Embryonic facial prominence (tissue), 1 donor: ENCODE data around the gene THRB.

ENCODE experiments used
- DNase-seq: peaks from one replicate; pipeline ENCODE4 v3.0.0-alpha.2; 2016; ENCODE audit errors: extremely low spot score

Gene THRB

GRCh38 chr3:24310887-24311286 lies 183.8 kb downstream of the THRB start:
- DNase-seq = no peak

- no peak for DNase-seq
Measured at GRCh38 chr3:24306518-24306917, 188.1 kb downstream of the THRB start.

DNA sequence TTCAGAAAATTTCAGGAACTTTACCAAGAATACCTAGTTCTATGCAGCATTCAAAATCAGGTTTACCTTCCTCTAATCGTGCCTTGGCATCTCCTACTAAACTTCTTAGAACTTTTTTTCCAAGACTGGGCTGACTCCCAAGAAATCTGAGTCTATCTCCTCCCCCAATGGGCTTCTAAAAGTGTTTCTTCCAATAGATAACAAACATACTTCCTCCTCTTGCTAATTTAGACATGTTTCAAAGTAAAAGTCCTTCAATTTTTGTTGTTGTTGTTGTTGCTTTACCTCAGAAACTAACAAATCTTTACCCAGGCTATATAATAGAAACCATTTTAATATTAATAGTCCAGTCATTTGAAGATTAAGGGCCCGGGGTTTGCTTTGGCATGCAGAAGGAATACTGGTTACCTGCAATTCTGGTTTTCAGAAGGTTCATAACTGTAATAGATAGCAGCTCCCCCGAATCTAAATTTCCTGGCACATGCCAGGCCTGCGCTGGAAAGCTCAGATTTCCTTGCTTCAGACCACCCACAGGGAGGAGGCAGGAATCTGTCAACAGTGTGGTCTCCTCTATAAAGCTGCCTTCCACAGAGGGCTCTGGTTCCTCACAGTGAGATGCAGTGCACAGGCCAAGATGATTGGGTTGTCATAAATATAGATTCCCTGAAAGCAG lies 188.7 kb downstream of the THRB start:
- DNase-seq = no peak

DNA sequence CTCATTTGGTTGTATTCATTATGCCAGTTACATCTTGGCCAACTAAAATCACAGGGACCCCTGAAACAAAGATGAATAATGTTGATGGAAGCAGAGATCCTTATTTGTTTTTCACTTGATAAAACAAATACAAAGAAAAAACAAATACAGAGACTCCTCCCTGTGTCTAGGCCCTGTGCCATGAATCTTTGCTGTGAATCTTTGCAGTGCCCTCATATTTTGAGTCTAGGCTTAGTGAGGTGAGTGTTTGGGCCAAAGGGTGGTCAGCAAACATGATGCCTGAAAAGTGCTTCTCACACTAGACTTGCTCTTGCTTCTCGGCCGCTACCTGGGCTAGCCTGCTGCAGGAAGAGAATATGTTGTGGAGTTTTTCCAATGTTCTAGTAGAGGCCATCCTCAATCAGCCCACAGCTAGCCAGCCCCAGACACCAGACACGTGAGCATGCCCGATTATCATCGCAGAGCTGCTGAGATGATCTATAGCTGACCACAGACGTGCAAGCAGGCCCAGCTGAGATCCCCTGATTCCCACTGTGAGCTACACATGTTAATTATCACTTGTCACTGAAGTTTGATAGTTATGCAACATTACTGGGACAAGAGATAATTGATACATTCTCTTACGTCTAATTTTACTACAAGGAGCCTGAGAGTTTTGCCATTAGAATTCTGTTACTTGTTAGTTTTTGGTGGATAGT lies 191.4 kb downstream of the THRB start:
- no peak for DNase-seq

- no peak for DNase-seq
Measured at GRCh38 chr3:24302396-24302795, 192.3 kb downstream of the THRB start.

GRCh38 chr3:24300949-24301348 lies 193.7 kb downstream of the THRB start:
- no peak for DNase-seq

- no peak for DNase-seq
Measured at GRCh38 chr3:24299806-24300626, 194.6 kb downstream of the THRB start.

DNA sequence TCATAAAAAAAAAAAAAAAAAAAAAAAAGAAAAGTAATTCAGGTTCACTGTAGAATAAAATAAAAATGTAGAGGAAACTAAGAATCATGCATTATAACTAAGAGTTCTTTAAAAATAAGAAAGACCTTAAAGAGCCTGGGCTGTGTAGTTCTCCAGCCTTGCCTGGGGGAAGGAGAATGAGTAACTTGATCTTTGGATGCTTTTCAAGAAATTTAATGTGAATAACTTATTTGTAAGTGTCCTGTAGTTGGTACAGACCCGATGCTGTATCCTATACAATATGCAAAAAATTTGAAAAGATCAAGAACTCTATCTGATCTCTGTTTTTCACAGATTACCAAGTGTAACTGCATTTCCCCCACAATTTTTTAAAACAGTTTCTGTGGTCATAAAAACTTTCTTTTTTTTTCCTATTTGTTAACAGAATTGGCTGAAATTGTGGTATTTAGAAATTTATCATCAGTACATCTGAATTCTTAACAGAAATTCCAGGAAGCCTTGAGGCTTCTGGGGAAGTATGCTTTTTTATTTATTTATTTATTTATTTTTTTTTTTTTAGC lies 195.3 kb downstream of the THRB start:
- DNase-seq = no peak

- no peak for DNase-seq
Measured at GRCh38 chr3:24296441-24297205, 198.0 kb downstream of the THRB start.

GRCh38 chr3:24294150-24294549 lies 200.5 kb downstream of the THRB start:
- DNase-seq = no peak

- no peak for DNase-seq
Measured at GRCh38 chr3:24291646-24292045, 203.0 kb downstream of the THRB start.

DNA sequence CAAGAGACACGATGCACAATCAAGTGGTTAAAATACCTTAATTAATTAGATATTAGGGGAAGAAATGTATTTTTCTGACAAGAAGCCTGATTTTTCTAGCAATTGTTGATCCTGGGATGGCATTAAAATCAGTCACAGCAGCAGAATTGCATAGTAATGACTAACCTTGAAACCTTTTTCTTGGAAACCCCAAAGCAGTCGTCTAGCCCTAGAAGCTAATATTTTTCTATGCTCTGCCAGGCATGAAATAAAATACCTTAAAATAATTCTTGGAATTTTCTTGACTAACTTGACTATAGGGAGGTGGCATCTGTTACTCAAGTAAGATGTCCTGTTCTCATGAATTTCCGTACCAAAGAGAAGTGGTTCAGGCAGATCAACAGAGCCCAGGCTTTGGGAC lies 204.1 kb downstream of the THRB start:
- DNase-seq = no peak

- DNase-seq = no peak
Measured at GRCh38 chr3:24288496-24289236, 206.0 kb downstream of the THRB start.

DNA sequence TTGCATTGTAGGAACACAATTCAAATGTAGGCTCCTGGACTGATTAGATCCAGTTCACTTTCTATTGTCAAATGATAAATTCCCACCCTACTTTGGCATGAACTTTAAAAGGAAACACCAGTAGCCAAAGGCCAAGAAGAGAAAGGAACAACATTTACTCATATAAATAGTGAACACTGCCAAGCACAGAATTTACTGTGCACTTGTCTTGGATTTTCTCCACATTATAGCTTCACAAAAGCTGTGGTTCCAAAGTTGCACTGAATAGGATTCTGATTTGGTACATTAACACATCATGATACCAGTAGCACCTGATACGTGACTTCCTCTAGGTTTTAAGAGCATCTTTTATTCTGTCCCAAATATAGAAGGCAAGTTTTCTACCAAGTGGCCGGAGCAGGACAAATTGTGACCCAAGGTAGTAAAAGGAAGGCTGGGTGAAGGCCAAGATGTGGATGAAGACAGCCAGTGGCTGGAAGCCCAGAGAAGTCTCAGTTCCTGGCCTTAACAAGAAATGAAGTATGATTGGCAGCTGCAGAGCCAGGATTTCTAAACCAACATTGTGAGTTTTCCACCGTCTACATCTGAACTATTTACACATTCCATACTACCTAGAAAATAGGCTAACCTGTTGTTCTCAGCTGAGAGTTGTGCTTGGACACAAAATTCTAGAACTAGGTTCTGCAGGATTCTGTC lies 206.7 kb downstream of the THRB start:
- DNase-seq = no peak

- DNase-seq = no peak
Measured at GRCh38 chr3:24286405-24286804, 208.2 kb downstream of the THRB start.

DNA sequence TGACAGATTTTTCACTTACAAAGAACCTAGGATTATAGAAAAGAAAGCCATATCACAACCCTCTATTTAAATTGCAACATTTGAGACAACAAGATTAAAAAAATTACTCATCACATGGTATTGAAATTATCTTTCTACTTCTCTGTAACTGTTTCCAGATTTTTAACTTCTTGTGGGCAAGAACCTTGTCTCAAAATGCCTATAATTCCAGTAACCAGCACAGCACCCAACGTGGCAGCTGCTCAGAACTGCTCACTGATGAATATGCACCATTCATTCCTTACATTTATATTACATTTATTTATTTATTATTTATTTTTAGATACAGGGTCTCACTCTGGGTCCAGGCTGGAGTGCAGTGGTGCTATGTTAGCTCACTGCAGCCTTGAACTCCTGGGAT lies 216.1 kb downstream of the THRB start:
- DNase-seq = no peak

DNA sequence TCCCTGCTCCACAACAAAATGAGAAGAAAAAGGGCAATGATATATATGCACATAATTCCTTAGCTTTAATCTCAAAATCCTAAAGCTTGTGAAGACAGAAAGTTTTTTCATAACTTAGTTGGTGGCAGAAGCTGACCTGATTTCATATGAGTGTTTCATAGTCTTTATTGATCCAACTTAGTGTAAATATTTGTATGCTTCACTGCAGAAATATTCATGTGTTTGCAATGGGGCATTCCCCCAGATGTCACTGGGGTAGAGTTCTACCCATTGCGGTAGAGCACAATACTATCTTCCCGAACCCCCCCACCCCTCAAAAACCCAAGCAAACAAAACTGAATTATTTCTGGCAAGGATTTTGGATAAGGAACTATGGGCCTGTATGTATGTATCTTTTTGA lies 221.2 kb downstream of the THRB start:
- no peak for DNase-seq

- DNase-seq = no peak
Measured at GRCh38 chr3:24272875-24273274, 221.8 kb downstream of the THRB start.

DNA sequence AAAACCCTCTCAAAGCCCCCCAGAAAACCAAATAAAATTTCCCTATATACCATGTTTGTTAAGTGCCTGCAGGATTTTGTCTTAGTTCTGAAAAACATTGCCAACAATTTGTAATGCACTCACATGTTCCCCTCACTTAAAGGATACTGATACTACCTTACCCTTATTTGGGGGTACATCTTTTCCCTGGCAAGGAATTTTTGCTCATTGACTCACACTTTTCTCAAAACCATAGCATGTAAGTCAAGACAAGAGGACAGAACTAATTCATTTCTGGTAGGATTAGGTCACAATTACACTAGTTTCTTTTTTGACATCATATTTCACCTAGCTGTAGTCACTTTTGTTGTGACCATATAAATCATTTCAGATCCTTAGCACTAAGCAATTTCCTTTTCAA lies 222.2 kb downstream of the THRB start:
- no peak for DNase-seq

GRCh38 chr3:24271228-24271627 lies 223.4 kb downstream of the THRB start:
- no peak for DNase-seq
